B cell (primary cell): ENCODE measurements around the gene RPAP2.

Source experiments
- CTCF ChIP-seq: fragments of 200-600 bp; IDR thresholded peaks from one replicate; pipeline ENCODE4 v1.8.0; 2022; ENCODE audit warnings: antibody characterized with exemption, mild to moderate bottlenecking
- EZH2 ChIP-seq: IDR thresholded peaks from 2 replicates; pipeline ENCODE4 v1.6.1; 2012; ENCODE audit warnings: borderline replicate concordance, low read depth, mild to moderate bottlenecking, moderate library complexity, low read length; ENCODE audit not compliant: insufficient read depth, poor library complexity, severe bottlenecking

GRCh38 chr1:92315766-92316599, 17.1 kb downstream of the RPAP2 start:
- TF ChIP-seq CTCF (no peak), EZH2 (no peak)
